HEK293T (cell line): ENCODE results near the gene ZNF750.

ENCODE experiments used
- CTCF ChIA-PET: fragments of 350-600 bp; formaldehyde crosslinking; extraction: SDS; loops from one replicate; lab custom pipeline; 2021; ENCODE audit warnings: antibody characterized with exemption, inconsistent platforms; lab: Yijun Ruan, JAX
- POLR2A ChIA-PET: fragments of 350-600 bp; formaldehyde crosslinking; extraction: SDS; loops from one replicate; lab custom pipeline; 2020; ENCODE audit warnings: antibody characterized with exemption, inconsistent platforms; lab: Yijun Ruan, JAX
- DNase-seq: peaks from one replicate; pipeline ENCODE4 v3.0.0; 2012; ENCODE audit warnings: mixed read lengths; ENCODE audit errors: extremely low spot score
- ARNT ChIP-seq: fragments of 450-650 bp; IDR thresholded peaks from 2 replicates; pipeline ENCODE4 v1.6.1; 2017; ENCODE audit warnings: mild to moderate bottlenecking
- BHLHE40 ChIP-seq: fragments of 450-650 bp; IDR thresholded peaks from 2 replicates; pipeline ENCODE4 v1.6.1; 2016; ENCODE audit warnings: mild to moderate bottlenecking, moderate library complexity, borderline replicate concordance
- CTBP1 ChIP-seq: fragments of 450-650 bp; IDR thresholded peaks from 2 replicates; pipeline ENCODE4 v1.6.1; 2016; ENCODE audit warnings: borderline replicate concordance
- ELF4 ChIP-seq: fragments of 450-650 bp; IDR thresholded peaks from 2 replicates; pipeline ENCODE4 v1.6.1; 2017; ENCODE audit warnings: antibody characterized with exemption
- FOXA1 ChIP-seq: fragments of 450-650 bp; IDR thresholded peaks from 2 replicates; pipeline ENCODE4 v1.6.1; 2016; ENCODE audit warnings: mild to moderate bottlenecking
- FOXK2 ChIP-seq: fragments of 450-650 bp; IDR thresholded peaks from 2 replicates; pipeline ENCODE4 v1.6.1; 2016; ENCODE audit warnings: mild to moderate bottlenecking
- FOXM1 ChIP-seq: fragments of 450-650 bp; IDR thresholded peaks from 2 replicates; pipeline ENCODE4 v1.6.1; 2017; ENCODE audit warnings: mild to moderate bottlenecking, borderline replicate concordance
- HDGF ChIP-seq: fragments of 450-650 bp; IDR thresholded peaks from 2 replicates; pipeline ENCODE4 v1.6.1; 2017; ENCODE audit warnings: antibody characterized with exemption, borderline replicate concordance
- L3MBTL2 ChIP-seq: fragments of 450-650 bp; conservative IDR thresholded peaks from 2 replicates; pipeline ENCODE4 v1.6.1; 2016; ENCODE audit warnings: mild to moderate bottlenecking
- LEF1 ChIP-seq: fragments of 450-650 bp; IDR thresholded peaks from 2 replicates; pipeline ENCODE4 v1.6.1; 2017; ENCODE audit warnings: mild to moderate bottlenecking, borderline replicate concordance
- NFRKB ChIP-seq: fragments of 450-650 bp; IDR thresholded peaks from 2 replicates; pipeline ENCODE4 v1.6.1; 2016; ENCODE audit warnings: mild to moderate bottlenecking, moderate library complexity
- SP1 ChIP-seq: fragments of 450-650 bp; IDR thresholded peaks from 2 replicates; pipeline ENCODE4 v1.6.1; 2017
- SUZ12 ChIP-seq: fragments of 450-650 bp; IDR thresholded peaks from 2 replicates; pipeline ENCODE4 v1.6.1; 2016; ENCODE audit warnings: mild to moderate bottlenecking
- TARDBP ChIP-seq: fragments of 450-650 bp; IDR thresholded peaks from 2 replicates; pipeline ENCODE4 v1.6.1; 2016
- ZNF384 ChIP-seq: fragments of 450-650 bp; IDR thresholded peaks from 2 replicates; pipeline ENCODE4 v1.6.1; 2016
- TF ChIP-seq, protein P1 (sequence below): fragments of 450-650 bp; IDR thresholded peaks from 2 replicates; pipeline ENCODE4 v1.6.1; 2016

ZNF750 gene

DNA sequence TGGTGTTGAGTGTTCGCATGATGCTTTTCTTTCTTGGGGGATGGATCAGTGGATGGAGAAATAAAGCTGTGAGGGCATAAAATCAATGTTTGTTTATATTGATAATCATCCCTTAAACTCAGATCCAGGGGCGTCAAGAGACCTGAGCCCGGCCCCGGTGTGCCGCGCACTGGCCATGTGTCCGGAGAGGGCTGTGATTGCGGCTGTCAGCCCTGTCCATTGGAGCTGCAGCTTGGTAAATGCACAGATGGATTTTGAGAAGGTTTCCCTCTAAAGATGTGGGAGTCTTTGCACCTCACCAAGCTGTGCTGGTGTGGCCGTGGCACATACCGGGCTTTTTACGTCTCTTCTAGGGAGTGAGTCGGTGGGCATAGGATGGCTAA is 21.6 kb upstream of the ZNF750 start:
- no peak for DNase-seq
- ChIA-PET CTCF (interaction anchor here (0.5 to 0.7 kb wide), 3 partner anchors 23 to 232 kb away, joined by 3 to 4 read pairs (median 4); no protein-coding TSS in a partner anchor), POLR2A (no interaction called here)
- no peak for TF ChIP-seq ARNT
- TF ChIP-seq CTBP1, result no peak
- no peak for TF ChIP-seq NFRKB

DNA sequence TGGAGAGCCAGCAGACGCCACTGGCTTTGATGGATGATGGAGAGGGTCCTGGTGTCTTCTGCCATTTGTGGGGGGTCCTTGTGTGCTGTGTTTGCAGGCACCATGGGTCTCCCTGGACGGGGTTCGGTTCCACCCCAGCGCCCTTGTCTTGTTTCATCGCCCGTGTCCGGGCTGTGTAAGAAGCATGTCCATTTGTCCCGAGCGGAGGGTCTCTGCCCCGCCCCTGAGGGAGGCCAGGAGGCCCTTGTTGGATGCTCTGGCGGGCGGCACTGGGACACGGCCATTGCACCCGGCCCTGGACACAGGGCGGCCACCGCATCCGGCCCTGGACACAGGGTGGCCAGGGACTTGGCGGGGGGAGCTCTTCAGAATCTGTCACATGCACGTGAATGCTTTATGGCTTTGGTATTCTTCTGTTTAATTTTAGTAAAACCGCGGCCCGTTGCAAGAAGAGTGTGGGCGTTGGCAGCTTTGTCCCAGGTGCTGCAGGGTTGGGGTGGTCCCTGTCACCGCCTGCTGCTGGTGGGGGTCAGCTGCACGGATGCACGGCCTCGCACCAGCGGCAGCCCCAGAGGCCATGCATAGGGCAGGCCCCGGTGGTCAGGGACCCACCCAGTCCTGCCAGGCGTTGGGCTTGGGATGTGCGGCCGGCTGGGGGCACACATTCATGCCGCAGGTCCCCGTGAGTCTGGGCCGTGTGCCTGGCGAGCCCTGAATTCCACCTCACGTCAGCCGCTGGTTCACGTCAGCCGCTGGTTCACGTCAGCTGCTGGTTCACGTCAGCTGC is 21.0 kb upstream of the ZNF750 start:
- POLR2A ChIA-PET, result no interaction called here
- CTCF ChIA-PET, result interaction anchor here (0.5 to 0.7 kb wide), 3 partner anchors 23 to 232 kb away, joined by 3 to 4 read pairs (median 4); no protein-coding TSS in a partner anchor
- TF ChIP-seq CTBP1 (no peak), FOXK2 (no peak), ZNF384 (no peak), L3MBTL2 (no peak), FOXA1 (no peak), SP1 (no peak), ELF4 (no peak), FOXM1 (no peak), TARDBP (no peak)
- TF ChIP-seq, protein P1, sequence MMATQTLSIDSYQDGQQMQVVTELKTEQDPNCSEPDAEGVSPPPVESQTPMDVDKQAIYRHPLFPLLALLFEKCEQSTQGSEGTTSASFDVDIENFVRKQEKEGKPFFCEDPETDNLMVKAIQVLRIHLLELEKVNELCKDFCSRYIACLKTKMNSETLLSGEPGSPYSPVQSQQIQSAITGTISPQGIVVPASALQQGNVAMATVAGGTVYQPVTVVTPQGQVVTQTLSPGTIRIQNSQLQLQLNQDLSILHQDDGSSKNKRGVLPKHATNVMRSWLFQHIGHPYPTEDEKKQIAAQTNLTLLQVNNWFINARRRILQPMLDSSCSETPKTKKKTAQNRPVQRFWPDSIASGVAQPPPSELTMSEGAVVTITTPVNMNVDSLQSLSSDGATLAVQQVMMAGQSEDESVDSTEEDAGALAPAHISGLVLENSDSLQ, result no peak
- no peak for DNase-seq

DNA sequence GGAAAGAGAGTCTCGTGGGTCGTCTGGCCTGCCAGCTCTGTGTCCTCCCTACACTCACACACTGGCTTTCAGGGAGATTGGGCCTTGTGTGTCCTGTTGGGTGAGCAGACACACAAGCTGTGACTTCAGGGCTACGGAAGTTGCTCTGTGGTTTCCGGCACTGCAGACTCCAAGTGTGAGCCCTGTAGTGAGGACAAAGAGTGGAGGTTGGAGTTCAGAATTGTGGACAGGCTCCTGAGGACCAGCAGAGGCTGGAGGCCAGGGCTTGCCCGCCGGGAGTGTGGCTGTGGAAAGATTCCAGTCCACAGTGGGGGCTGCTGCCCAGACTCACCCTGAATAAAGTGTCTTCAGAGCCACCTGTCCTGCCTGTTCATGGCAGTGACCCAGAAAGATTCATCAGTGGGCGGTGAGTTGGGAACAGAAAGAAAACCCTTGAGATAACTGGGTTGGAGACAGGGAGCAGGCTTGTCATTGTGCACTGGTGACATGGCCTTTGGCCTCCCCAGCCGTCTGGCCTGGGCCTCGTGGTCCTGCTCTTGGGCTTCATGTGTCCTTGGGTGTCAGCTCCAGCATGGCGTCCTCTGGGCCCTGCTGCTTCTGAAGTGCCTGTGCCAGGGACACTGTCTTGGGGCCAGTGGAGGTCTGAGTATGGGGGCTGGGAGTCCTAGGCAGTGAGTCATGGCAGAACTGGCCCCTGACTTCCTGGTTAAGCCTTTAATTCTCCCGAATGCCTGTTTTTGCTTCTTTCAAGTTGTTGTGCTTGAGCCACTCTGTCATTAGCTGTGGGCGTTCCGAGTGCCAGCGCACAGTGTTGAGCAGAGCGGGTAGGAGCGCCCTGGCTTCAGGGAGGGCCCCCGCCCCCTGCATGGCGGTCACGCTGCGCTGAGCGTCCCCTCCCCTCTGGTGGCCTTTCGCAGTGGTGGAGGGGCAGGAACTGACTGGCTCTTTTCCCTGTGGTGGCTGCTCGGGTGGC is 19.9 kb upstream of the ZNF750 start:
- TF ChIP-seq BHLHE40 (no peak), FOXA1 (no peak), FOXM1 (no peak), LEF1 (no peak)
- DNase-seq, result no peak
- POLR2A ChIA-PET, result no interaction called here
- CTCF ChIA-PET, result interaction anchor here (0.6 kb wide), 1 partner anchor 54 kb away, joined by 3 read pairs; no protein-coding TSS in a partner anchor

DNA sequence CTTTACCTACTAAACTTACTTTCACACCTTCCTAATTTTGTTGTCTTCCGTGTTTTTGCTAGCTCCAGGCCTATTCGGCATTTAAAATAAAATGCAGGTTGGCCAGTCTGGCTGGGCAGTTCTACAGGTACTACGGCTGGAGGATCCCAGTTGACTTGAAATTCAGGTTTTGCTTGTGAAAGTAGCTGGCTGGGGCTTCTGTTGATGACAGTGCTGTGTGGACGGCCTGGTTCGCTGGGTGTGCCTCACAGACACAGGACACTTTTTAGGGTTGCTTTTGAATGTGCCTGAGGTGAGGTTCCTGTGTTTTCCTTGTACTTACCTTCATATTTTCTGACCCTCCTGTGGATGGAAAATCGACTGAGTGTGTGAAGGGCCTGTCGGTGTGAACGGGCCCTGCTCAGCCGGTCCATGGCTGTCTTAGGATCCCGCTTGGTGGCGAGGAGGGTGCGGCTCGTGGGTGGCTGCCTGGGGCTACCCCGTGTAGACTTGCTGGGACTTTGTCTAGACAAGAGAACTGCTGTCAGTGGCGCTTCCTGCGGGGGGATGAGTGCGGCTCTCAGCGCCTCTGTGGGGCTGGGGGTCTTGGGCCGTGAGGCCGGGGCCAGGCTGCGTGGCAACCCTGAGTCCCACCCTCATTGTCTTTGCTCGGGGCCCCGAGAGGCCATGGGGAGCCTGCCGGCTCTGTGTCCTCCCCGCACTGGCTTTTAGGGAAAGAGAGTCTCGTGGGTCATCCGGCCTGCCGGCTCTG is 18.7 kb upstream of the ZNF750 start:
- ChIA-PET CTCF (interaction anchor here (0.6 kb wide), 1 partner anchor 55 kb away, joined by 3 read pairs; no protein-coding TSS in a partner anchor), POLR2A (no interaction called here)
- no peak for DNase-seq
- TF ChIP-seq HDGF (no peak), FOXK2 (no peak), FOXA1 (no peak), FOXM1 (no peak), L3MBTL2 (no peak), ARNT (no peak), ZNF384 (no peak), NFRKB (no peak), SP1 (no peak), BHLHE40 (no peak), TARDBP (no peak)
- TF ChIP-seq, protein P1, result no peak

DNA sequence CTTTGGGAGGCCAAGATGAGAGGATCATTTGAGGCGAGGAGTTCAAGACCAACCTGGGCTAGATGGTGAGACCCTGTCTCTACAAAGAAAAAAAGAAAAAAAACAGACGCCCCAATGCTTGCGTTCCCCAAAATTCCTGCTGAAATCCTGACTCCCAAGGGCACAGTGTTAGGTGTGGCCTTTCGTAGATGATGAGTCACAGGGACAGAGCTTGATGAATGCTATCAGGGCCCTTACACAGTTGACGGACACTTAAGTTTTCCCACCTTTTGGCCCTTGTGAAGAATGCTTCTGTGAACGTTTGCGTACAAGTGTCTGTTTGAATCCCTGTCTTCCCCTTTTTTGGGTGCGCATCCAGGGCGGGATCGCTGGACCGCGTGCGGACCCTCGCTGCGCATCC is 16.5 kb upstream of the ZNF750 start:
- CTCF ChIA-PET, result no interaction called here
- no peak for DNase-seq
- POLR2A ChIA-PET, result no interaction called here
- no peak for TF ChIP-seq CTBP1
- TF ChIP-seq, protein P1, result no peak

DNA sequence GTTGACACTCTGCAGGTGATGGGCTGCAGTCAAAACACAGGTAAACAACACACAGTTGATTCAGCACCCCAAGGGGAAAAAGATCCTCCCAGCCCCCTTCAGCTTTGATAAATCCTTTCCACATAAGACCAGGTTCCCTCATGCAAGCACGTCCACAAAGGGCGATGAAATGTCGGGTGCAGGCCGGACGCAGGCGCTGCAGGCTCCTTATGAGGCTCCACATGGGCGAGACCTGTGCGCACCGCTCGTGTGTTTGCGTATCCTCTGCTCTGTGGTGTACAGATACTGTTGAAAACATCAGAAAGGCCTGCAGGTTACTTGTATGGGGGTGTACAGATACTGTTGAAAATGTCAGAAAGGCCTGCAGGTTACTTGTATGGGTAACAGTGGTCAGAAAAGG is 14.4 kb upstream of the ZNF750 start:
- POLR2A ChIA-PET, result no interaction called here
- TF ChIP-seq TARDBP (no peak), ELF4 (no peak), FOXA1 (no peak), HDGF (no peak), SP1 (no peak), NFRKB (no peak), FOXK2 (no peak), CTBP1 (no peak), SUZ12 (no peak), LEF1 (no peak), FOXM1 (no peak), ARNT (no peak), ZNF384 (no peak)
- TF ChIP-seq, protein P1, result no peak
- CTCF ChIA-PET, result no interaction called here
- no peak for DNase-seq
